CMK (cell line): ENCODE results near the gene JPT1.

Source experiments
- DNase-seq: peaks from one replicate; pipeline ENCODE4 v3.0.0-alpha.2; 2010; ENCODE audit warnings: low read depth

JPT1 gene

DNA sequence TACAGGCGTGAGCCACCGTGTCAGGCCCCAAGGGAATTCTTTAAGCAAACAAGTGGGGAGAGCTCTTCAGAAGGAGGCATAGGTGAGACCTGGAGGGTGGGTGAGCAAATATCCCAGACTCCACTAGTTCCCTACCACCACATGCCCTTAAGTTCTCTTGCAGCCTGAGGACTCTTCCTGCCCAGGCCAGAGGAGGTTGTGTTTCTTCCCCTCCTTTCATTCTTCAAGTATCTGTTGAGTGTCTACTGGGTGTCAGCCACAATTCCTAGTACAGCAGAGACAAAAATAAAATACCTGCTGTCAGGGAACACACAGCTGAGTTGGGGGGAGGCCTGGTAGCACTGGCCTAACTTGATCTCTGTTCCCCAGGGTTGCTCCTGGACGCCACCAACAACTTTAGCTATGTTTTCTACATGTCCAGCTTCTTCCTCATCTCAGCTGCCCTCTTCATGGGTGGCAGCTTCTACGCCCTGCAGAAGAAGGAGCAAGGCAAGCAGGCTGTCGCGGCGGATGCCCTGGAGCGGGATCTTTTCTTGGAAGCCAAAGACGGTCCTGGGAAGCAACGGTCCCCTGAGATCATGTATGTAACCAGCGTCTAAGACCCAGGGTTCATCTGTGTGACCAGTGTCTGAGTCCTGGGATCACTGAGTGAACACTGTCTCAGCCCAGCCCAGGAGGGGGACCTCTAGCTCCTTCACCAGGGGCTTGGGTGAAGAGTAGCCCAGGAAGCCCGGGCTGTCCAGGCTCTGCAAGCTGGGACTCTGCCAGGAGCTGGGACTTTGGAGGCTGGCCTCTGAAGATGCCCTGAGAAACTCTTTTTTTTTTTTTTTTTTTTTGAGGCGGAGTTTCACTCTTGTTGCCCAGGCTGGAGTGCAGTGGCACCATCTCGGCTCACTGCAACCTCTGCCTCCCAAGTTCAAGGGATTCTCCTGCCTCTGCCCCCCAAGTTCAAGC is 50.4 kb downstream of the JPT1 start:
- DNase-seq, result no peak

DNA sequence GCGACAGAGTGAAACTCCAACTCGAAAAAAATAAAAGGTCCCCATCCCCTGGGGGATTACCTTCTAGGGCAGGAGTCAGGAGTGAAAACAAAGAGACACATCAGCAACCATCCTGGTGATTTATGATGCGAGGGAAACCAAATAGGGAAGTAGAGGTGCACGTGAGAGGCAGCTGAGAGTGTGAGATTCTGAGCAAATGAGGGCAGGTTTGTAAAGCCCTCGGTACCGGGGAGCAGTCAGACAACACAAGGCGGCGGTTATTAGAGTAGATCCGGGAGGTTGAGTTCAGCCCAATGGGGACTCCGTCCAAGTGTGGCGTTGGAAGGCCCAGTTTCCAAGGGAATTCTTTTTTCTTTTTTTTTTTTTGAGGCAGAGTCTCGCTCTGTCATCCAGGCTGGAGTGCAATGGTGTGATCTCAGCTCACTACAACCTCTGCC is 51.9 kb downstream of the JPT1 start:
- DNase-seq, result no peak

DNA sequence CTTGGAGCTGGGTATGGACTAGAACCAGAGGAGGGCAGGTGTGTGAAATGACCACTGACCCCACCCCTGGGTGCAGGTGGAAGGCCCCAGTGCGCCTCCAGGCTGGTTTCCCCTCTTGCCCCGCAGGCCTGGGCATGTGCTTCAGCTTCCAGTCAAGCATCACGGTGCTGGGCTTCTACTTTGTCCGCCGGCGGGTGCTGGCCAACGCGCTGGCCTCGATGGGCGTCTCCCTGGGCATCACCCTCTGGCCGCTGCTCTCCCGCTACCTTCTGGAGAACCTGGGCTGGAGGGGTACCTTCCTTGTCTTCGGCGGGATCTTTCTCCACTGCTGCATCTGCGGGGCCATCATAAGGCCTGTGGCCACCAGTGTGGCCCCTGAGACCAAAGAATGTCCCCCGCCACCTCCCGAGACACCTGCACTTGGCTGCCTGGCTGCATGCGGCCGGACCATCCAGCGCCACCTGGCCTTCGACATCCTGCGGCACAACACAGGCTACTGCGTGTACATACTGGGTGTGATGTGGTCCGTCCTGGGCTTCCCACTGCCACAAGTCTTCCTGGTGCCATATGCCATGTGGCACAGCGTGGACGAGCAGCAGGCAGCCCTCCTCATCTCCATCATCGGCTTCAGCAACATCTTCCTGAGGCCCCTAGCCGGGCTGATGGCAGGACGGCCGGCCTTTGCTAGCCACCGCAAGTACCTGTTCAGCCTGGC is 54.3 kb downstream of the JPT1 start:
- no peak for DNase-seq

- DNase-seq, result no peak
Measured at GRCh38 chr17:75098861-75099260, 55.5 kb downstream of the JPT1 start.

DNA sequence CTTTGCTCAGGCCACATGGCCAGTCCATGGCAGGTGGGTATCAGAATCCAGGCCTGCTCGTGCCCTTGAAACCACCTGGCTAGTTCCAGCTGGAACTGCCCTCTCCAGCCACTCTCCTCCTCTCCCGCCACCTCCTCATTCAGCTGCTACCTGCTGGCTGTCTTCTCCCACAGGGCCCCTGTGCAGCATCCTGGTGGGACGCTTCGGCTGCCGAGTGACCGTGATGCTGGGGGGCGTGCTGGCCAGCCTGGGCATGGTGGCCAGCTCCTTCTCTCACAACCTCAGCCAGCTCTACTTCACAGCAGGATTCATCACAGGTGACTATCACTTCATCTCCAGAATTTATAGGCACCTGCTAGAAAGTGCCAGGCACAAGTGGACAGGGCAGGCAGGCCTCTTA is 56.4 kb downstream of the JPT1 start:
- DNase-seq, result no peak

DNA sequence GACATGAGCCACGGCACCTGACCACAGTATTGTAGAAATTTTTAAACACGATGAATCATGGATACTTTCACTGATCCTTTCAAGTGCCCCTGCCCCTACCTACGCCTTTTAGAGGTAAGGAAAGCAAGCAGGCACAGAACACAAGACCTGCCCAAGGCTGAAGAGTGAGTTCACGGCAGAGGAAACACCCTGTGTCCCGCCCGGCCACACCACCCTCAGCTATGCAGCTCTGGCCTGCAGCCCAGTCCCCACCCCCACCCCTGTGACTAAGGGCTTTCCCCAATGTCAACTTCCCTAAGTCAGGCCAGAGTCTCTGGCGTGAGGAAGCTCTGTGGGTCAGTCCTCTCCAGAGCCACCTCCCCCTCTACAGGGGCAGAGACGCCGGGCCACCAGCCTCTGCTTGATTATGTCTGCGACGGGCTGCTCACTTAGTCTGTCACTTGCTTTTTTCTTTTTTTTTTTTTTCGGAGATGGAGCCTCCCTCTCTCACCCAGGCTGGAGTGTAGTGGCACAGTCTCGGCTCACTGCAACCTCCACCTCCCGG is 58.2 kb downstream of the JPT1 start:
- peak; percentile 86 for DNase-seq

- no peak for DNase-seq
Measured at GRCh38 chr17:75094871-75095399, 59.4 kb downstream of the JPT1 start.

DNA sequence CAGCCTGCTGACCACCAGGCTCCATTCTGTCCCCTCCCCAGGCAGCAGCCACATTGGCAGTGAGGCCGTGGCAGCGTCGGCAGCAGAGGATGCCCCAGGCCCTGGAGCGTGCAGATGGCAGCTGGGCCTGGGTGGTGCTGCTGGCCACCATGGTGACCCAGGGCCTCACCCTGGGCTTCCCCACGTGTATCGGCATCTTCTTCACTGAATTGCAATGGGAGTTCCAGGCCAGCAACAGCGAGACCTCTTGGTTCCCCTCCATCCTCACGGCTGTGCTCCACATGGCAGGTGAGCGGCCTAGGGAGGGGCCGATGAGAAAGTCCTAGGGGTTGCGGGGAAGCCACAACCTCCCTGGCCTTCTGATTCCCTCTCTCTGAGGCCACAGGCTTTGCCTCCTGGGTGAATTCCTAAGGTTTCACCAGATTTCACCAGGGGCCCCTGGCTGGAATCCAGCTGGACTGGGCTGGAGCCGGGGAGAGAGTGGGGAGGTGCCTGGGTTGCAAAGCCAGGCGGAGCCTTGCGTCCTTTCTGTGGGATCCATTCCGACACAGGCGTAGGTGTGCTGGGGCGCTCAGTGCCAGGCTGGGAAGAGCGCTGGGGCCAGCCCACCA is 60.7 kb downstream of the JPT1 start:
- DNase-seq, result no peak

GRCh38 chr17:75091855-75092327 is 62.4 kb downstream of the JPT1 start:
- no peak for DNase-seq

DNA sequence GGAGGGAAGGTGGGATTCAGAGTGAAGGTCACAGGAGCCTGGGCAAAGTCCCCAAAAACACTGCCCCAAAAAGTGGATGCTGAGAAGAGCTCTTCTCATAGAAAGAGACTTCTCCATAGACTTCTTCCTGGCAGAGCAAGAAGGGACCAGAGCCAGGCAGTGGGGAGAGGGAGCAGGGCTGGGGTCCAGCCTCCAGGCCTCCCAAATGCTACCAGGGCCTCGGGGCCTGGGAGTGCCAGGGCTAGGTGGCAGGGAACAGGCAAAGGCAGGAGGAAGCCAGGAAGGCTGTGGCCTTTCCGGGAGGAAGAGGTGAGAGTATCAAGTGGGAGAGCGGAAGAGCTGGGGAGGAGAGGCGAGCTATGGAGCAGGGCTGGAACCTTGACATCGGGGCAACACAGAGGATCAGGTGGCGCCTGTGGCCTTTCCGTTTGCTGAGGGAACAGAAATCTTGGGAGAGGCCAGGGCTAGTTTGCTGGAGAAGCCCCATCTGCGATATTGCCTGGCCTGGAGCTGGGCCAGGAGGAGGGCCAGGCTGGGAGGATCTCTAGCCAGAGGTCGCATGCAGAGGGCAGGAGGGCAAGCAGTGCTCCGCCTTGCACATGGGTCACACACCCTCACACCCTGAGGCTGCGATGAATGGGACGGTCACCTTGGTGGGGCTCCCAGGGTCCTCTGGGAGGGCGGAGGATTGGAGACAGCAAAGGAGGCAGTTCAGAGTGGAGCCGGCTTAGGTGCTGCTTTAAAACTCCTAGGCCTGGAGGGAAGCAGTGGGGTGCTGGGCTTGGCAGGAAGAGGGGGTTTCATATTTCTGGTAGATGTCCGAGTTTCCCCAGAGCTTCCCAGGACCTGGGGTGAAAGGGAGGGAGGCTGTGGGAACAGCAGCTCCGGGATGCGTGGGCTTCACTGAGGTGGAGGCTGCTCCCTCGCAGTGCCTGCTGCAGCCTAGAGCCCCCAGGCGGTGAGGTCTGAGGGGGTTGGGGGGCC is 63.1 kb downstream of the JPT1 start:
- DNase-seq, result no peak

GRCh38 chr17:75088465-75089417 is 65.6 kb downstream of the JPT1 start:
- DNase-seq, result no peak

- DNase-seq, result peak; percentile 86
Measured at GRCh38 chr17:75087558-75088453, 66.5 kb downstream of the JPT1 start, which contains the start of gene SLC16A5. Gene SLC16A5, plus strand, starts transcription at chr17:75087954. Its CDS starts 5,683 bp downstream, at chr17:75093637.

DNA sequence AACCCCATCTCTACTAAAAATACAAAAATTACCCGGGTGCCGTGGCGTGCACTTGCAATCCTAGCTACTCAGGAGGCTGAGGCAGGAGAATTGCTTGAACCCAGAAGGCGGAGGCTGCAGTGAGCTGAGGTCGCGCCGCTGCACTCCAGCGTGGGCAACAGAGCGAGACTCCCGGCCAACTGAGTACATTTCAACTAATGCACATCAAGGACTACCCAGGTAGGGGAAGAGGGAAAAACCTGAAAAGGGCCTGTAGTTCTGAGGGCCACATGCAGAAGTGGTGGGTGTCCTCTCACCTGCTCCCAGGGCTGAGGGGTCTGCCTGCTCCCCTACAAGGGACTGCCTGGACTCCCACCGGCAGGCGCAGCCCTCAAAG is 67.1 kb downstream of the JPT1 start:
- no peak for DNase-seq

GRCh38 chr17:75086496-75087181 is 67.7 kb downstream of the JPT1 start:
- no peak for DNase-seq
